Left lung (tissue), 10 donors: ENCODE measurements around the gene HERC4. TPM values are rescaled to one million over a fixed set of nuclear protein-coding genes. Genes with fewer than 3 reads are reported as not detected.
"Not testable (repeated sequence)": the region's sequence is repeated elsewhere in the genome, so short reads cannot be mapped to it uniquely, and the experiment has no call there.

ENCODE experiments used
- ATAC-seq: fragments of 200-7000 bp; cut with Tn5 transposase; one replicate; pipeline ENCODE4 v1.9.1; 2020; ENCODE audit warnings: moderate library complexity
- DNase-seq, 4 donors: peaks; one replicate each; pipeline ENCODE4 v3.0.0-alpha.2; 2013 to 2020
- H3K27ac ChIP-seq, 2 donors: fragments of 200-600 bp; sonication (generic) in 1 of 2; one replicate each; pipeline versions ENCODE4 v1.5.0 to v1.8.0; 2020 to 2021
- H3K27me3 ChIP-seq, 2 donors: fragments of 200-600 bp; sonication (generic) in 1 of 2; one replicate each; pipeline versions ENCODE4 v1.5.0 to v1.8.0; 2020 to 2021
- H3K36me3 ChIP-seq, 2 donors: fragments of 200-600 bp; sonication (generic) in 1 of 2; one replicate each; pipeline versions ENCODE4 v1.5.0 to v1.8.0; 2020 to 2021
- H3K4me1 ChIP-seq, 2 donors: fragments of 200-600 bp; one replicate each; pipeline ENCODE4 v1.8.0; 2021
- H3K4me3 ChIP-seq, 2 donors: fragments of 200-600 bp; sonication (generic) in 1 of 2; one replicate each; pipeline versions ENCODE4 v1.5.0 to v1.8.0; 2020 to 2021; ENCODE audit warnings: mild to moderate bottlenecking in 1 of 2
- H3K9me3 ChIP-seq, 2 donors: fragments of 200-600 bp; sonication (generic) in 1 of 2; one replicate each; pipeline versions ENCODE4 v1.5.0 to v1.8.0; 2020 to 2021
- intact Hi-C, 2 donors: fragments of 100-400 bp; cut with DNase I; formaldehyde crosslinking; loops; one replicate each; pipeline versions ENCODE4 v1.11.2 to v1.14.2; 2022
- polyA plus RNA-seq, 6 donors: library from polyadenylated mRNA; unstranded; fragments of 120-200 nt; gene quantifications; one replicate each; pipeline ENCODE4 v1.2.1, GENCODE V29; 2013; ENCODE audit not compliant: insufficient read length in 6 of 6
- total RNA-seq, 2 donors: library from RNA; stranded (reverse); fragmentation: NEBNext Ultra II Directional; extraction: Animal tissue kit (Norgen Biotek cat#: 25700); gene quantifications; one replicate each; pipeline ENCODE4 v1.2.1, GENCODE V29; 2021
- TF ChIP-seq, protein P1 (sequence below), 2 donors: fragments of 200-600 bp; sonication (generic) in 1 of 2; IDR thresholded peaks; one replicate each; pipeline versions ENCODE4 v1.5.0 to v1.8.0; 2021; ENCODE audit warnings: antibody characterized with exemption in 2 of 2
- donor health status: DM: no; HTN: yes; CAD: no.
- donor health status: DM: no; HTN: no; CAD: no.

The HERC4 gene
- total and polyA plus RNA-seq, 8 donors, result 51.5 to 65.7 (median 61.1) TPM

DNA sequence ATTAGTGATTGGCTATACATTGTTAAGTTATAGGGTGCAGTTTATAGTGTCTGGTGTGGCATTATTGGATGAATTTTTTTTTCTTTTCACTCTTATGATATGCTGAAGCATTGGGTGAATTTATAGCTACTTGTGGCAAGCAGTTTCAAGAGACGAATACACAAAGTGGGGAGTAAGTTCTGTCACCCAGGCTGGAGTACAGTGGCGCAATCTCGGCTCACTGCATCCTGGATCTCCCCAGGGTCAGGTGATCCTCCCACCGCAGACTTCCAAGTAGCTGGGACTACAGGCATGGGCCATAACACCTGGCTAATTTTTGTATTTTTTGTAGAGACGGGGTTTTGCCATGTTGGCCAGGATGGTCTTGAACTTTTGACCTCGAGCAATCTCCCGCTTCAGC is 196.9 kb downstream of the HERC4 start:
- Histone ChIP-seq H3K27me3 (no peaks in the 10 kb centered on the region), H3K4me1 (no peaks in the 10 kb centered on the region), H3K9me3 (no peaks in the 10 kb centered on the region), H3K4me3 (no peak overlapping the region), H3K36me3 (no peaks in the 10 kb centered on the region), H3K27ac (no peak overlapping the region)
- TF ChIP-seq, protein P1, sequence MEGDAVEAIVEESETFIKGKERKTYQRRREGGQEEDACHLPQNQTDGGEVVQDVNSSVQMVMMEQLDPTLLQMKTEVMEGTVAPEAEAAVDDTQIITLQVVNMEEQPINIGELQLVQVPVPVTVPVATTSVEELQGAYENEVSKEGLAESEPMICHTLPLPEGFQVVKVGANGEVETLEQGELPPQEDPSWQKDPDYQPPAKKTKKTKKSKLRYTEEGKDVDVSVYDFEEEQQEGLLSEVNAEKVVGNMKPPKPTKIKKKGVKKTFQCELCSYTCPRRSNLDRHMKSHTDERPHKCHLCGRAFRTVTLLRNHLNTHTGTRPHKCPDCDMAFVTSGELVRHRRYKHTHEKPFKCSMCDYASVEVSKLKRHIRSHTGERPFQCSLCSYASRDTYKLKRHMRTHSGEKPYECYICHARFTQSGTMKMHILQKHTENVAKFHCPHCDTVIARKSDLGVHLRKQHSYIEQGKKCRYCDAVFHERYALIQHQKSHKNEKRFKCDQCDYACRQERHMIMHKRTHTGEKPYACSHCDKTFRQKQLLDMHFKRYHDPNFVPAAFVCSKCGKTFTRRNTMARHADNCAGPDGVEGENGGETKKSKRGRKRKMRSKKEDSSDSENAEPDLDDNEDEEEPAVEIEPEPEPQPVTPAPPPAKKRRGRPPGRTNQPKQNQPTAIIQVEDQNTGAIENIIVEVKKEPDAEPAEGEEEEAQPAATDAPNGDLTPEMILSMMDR (IDR thresholded peaks at IDR 0.05), result no peak
- no peak for DNase-seq
- intact Hi-C loops, result no loop called here
- no peak for ATAC-seq

DNA sequence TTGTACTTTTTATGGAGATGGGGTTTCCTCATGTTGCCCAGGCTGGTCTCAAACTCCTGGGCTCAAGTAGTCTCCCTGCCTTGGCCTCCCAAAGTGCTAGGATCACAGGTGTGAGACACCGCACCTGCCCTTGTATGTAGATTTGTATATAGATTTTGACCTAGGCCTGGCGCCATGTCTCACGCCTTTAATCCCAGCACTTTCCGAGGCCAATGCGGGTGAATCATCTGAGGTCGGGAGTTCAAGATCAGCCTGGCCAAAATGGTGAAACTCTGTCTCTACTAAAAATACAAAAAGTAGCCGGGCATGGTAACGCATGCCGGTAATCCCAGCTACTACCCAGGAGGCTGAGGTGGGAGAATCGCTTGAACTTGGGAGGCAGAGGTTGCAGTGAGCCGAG is 197.7 kb downstream of the HERC4 start:
- H3K9me3 ChIP-seq, ATAC-seq, DNase-seq, H3K4me3 ChIP-seq, H3K36me3 ChIP-seq, H3K4me1 ChIP-seq, intact Hi-C loops, H3K27ac ChIP-seq, H3K27me3 ChIP-seq: not testable (repeated sequence)

DNA sequence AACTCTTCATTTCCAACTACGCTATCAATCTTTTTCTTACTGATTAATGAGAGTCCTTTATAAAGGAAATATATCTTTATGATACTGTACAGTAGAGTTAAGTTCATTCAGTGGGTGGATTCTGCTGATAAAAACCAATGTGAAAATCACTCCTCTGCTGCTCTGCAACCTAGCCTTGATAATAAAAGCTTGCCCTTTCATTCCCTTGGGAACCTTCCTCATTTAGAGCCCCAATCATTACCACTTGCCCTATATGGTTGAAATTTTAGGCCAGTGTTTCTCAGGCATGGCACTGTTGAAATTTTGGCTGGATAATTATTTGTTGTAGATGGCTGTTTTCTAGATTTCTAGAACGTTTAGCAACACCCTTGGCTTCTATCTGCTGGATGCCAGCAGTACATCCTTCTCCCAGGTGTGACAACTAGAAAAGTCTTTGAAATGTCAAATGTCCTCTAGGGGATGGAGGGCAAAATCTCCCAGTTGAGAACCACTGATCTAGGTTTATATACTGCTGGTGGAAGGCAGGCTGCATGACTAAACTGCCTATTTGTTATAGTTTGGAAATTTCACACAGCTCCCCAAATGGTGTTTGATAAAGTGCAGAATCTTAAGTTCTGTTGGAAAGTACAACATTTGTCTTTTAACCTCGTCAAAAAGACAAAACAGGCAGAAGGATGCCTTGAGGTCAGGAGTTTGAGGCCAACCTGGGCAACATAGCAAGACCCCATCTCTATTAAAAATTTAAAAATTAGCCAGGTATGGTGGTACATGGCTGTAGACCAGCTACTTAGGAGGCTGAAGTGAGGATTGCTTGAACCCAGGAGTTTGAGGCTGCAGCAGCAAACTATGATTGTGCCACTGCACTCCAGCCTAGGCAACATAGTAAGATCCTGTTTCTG is 199.5 kb downstream of the HERC4 start:
- no peak for DNase-seq
- Histone ChIP-seq H3K9me3 (no peaks in the 10 kb centered on the region), H3K27ac (no peak overlapping the region), H3K4me1 (no peaks in the 10 kb centered on the region), H3K4me3 (no peak overlapping the region), H3K36me3 (no peaks in the 10 kb centered on the region), H3K27me3 (no peaks in the 10 kb centered on the region)
- ATAC-seq, result no peak
- intact Hi-C loops, result no loop called here
- TF ChIP-seq, protein P1 (IDR thresholded peaks at IDR 0.05), result no peak

Other genes with a start within 250 kb of the HERC4 start
- 1 to 10 TPM; 2.4 to 3.3 TPM for gene DNAJC12, start 237.1 kb downstream of the HERC4 start, total RNA-seq
- 1 to 10 TPM; 5.9 to 9.0 (median 7.9) TPM for gene DNAJC12, start 237.1 kb downstream of the HERC4 start, polyA plus RNA-seq
- gene SIRT1, start 190.6 kb downstream of the HERC4 start, total RNA-seq, result 10 to 100 TPM; 17.5 to 17.8 TPM
- gene SIRT1, start 190.6 kb downstream of the HERC4 start, polyA plus RNA-seq, result 10 to 100 TPM; 32.6 to 39.7 (median 35.0) TPM
- under 1 TPM in 1 of 2 donors, not detected in 1; 0.13 TPM for gene MYPN, start 34.2 kb upstream of the HERC4 start, total RNA-seq
- under 1 TPM in 4 of 6 donors, not detected in 2; 0.03 to 0.07 (median 0.04) TPM for gene MYPN, start 34.2 kb upstream of the HERC4 start, polyA plus RNA-seq
- not detected for gene ATOH7, start 156.8 kb upstream of the HERC4 start, total RNA-seq
- gene ATOH7, start 156.8 kb upstream of the HERC4 start, polyA plus RNA-seq, result under 1 TPM in 5 of 6 donors, not detected in 1; 0.13 to 0.28 (median 0.14) TPM